Measurements from ENCODE around the gene SMG5.
"Not testable (repeated sequence)": the region's sequence is repeated elsewhere in the genome, so short reads cannot be mapped to it uniquely, and the experiment has no call there.

Gene SMG5

GRCh38 chr1:156241311-156241811 is 41.3 kb downstream of the SMG5 start:
- DNase-seq: no peak

GRCh38 chr1:156238248-156238647 is 44.4 kb downstream of the SMG5 start:
- no peak for DNase-seq

GRCh38 chr1:156236164-156236563 is 46.5 kb downstream of the SMG5 start:
- DNase-seq: no peak

- DNase-seq: no peak
Measured at GRCh38 chr1:156233426-156234127, 49.0 kb downstream of the SMG5 start.

- DNase-seq: no peak
Measured at GRCh38 chr1:156232201-156232894, 50.3 kb downstream of the SMG5 start.

GRCh38 chr1:156230473-156230837 is 52.2 kb downstream of the SMG5 start:
- no peak for DNase-seq

DNA sequence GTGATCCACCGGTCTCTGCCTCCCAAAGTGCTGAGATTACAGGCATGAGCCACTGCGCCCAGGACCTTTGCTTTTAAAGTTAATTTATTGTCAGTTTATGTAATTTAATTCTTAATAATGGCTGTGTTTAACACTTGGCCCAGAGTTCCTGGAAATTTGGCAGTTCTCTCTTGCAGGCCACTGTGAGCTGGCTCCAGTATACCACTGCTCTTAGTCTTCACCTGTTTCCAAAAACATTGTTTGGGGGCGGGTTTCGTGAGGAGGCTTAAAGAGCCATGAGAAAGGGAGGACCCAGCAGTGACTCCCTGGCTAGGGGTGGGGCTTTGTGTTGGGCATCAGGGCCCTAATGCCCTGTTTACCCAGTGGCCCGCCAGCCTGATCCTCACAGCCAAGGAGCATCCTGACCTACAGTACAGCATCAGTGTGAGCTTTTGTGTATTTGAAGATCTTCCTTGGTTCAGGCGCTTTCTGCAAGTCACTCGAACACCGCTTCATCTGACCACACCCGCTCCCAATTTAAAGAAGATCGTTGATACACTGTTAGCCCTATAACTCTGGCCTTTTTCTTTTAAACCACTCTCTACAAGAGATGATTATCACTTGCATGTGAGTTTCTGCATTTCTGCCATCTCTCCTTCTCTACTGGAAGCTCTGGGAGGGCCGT is 52.7 kb downstream of the SMG5 start:
- no peak for DNase-seq

- no peak for DNase-seq
Measured at GRCh38 chr1:156228501-156228900, 54.1 kb downstream of the SMG5 start.

- no peak for DNase-seq
Measured at GRCh38 chr1:156226782-156227181, 55.8 kb downstream of the SMG5 start.

DNA sequence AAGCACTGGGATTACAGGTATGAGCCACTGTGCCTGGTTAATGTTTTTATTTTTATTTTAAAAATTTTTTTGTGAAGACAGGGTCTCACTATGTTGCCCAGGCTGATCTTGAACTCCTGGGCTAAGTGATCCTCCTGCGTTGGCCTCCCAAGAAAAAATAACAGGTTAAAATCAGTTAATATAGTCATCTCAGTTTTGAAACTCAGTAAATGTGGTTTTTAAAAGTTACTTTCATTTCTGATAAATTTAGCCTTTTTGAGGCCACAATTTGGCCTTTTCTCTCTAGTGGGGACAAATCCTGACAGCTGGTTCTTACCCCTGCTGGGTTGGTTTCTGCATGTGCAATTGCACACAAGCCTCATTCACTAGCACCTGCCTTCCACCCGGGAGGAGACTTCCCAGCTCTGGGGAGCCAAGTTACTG is 56.5 kb downstream of the SMG5 start:
- no peak for DNase-seq

DNA sequence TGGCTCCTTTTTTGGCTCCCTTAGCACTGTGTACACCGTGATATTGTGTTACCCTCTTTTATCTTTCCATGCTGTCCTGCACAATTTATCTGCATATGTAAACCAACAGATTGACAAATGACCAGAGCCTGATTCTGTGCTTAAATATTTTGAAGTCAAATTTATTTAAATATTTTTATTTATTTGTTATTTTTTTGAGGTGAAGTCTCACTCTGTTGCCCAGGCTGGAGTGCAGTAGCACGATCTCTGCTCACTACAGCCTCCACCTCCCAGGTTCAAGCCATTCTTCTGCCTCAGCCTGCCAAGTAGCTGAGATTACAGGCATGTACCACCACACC is 57.0 kb downstream of the SMG5 start:
- DNase-seq: no peak

- DNase-seq: no peak
Measured at GRCh38 chr1:156221986-156222692, 60.5 kb downstream of the SMG5 start.

DNA sequence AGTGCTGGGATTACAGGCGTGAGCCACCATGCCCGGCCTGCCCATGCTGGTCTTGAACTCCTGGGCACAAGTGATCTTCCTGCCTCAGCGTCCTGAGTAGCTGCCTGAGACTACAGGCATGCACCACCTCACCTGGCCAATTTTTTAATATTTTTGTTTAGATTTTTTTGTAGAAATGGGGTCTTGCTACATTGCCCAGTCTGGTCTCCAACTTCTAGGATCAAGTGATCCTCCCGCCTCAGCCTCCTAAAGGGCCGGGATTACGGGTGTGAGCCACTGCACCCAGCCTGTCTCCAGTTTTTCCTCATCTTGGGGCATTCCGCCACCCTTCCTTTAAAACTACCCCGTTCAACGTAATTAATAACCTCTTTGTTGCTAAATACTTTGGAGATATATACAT is 62.4 kb downstream of the SMG5 start:
- no peak for DNase-seq

DNA sequence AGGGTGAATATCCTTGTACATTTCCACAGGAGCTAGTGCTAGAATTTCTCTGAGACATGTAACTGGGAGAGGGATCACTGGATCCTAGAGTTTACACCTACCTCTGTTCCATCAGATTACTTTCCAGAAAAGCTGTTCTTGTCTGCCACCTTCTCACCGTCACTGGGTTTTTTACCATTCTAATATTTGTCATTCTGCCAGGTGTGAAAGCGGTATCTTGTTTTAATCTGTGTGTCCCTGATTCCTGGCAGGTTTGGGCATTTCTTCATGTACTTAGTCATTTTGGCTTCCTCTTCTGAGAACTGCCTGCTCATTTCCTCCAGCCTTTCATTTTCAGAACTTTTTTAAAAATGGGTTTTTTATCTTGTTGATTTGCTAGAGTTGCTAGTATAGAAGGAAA is 64.8 kb downstream of the SMG5 start:
- DNase-seq: no peak

DNA sequence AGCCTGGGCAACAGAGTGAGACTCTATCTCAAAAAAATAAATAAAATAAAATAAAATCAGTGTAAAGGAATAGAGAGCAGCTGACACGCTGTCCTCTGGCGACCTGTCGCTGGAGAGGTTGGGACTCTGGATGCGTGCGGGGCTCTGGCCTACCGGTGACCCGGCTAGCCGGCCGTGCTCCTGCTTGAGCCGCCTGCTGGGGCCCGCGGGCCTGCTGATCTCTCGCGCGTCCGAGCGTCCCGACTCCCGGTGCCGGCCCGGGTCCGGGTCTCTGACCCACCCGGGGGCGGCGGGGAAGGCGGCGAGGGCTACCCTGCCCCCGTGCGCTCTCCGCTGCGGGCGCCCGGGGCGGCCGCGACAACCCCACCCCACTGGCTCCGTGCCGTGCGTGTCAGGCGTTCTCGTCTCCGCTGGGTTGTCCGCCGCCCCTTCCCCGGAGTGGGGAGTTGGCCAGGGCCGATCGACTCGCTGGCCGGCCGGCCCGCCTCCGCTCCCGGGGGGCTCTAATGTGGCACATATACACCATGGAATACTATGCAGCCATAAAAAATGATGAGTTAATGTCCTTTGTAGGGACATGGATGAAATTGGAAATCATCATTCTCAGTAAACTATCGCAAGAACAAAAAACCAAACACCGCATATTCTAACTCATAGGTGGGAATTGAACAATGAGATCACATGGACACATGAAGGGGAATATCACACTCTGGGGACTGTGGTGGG is 66.1 kb downstream of the SMG5 start:
- not testable (repeated sequence) for DNase-seq

GRCh38 chr1:156214024-156214748 is 68.4 kb downstream of the SMG5 start:
- DNase-seq: no peak

- DNase-seq: no peak
Measured at GRCh38 chr1:156213644-156213966, 69.0 kb downstream of the SMG5 start.

GRCh38 chr1:156212833-156213643 is 69.6 kb downstream of the SMG5 start, which contains the start of gene PMF1:
TSS of gene PMF1 (plus strand) at chr1:156213007. CDS start at chr1:156213016, 9 bp downstream.
- DNase-seq: peak; percentile 98

DNA sequence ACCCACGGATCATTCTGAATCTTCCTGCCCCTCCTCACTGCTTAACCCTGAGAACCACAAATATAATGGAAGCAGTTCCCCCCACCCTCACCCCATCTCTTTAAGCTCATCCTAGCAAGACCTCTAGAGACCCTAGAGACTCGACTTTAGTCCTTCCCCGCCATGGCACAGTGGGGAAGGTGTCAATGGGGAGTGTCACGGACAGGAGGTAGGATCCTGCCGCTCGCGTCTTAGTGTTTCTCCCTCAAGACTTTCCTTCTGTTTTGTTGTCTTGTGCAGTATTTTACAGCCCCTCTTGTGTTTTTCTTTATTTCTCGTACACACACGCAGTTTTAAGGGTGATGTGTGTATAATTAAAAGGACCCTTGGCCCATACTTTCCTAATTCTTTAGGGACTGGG is 70.5 kb downstream of the SMG5 start:
- DNase-seq: no peak

GRCh38 chr1:156211243-156211642 is 71.4 kb downstream of the SMG5 start:
- DNase-seq: no peak

GRCh38 chr1:156204686-156205085 is 77.9 kb downstream of the SMG5 start:
- DNase-seq: no peak
